Ramos (cell line): Measurements from ENCODE around the gene BGN.

Experiments used
- in situ Hi-C: fragments of 300-500 bp; cut with MboI; formaldehyde crosslinking; loops from one replicate; pipeline ENCODE4 v1.14.3; 2022; ENCODE audit warnings: low sequenced_read_pairs; ENCODE audit not compliant: unreplicated experiment

Gene BGN

DNA sequence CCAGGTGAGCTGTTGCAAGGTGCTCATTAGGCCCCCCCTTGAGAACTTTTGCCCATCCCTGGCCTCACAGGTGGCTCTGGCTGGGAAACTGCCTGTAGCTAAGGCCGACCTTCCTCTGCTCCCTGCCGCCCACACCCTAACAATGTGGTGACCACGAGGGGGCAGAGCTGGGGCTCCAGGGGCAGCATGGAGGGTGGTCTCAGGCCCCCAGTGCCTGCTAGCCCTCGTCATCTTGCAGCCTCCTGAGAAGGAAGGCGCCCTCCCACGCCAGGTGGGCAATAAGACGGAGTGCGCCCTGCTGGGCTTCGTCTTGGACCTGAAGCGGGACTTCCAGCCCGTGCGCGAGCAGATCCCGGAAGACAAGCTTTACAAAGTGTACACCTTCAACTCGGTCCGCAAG, 55.0 kb downstream of the BGN start:
- in situ Hi-C loops: no loop called here

DNA sequence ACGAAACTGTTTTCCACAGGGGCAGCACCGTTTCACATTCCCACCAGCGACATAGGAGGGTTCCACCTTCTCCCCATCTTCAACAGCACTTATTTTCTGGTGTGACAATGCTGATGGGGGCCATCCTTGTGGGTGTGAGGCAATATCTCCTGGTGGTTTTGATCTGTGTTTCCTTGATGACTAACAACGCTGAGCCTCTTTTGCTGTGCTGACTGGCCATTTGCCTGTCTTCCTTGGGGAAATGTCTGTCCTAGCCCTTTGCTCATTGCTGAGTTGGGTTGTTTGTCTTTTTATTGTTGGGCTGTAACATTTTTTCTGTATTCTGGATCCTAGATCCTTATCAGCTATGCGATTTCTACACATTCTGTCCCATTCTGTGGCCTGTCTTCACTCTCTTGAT, 56.4 kb downstream of the BGN start:
- in situ Hi-C loops: no loop called here

DNA sequence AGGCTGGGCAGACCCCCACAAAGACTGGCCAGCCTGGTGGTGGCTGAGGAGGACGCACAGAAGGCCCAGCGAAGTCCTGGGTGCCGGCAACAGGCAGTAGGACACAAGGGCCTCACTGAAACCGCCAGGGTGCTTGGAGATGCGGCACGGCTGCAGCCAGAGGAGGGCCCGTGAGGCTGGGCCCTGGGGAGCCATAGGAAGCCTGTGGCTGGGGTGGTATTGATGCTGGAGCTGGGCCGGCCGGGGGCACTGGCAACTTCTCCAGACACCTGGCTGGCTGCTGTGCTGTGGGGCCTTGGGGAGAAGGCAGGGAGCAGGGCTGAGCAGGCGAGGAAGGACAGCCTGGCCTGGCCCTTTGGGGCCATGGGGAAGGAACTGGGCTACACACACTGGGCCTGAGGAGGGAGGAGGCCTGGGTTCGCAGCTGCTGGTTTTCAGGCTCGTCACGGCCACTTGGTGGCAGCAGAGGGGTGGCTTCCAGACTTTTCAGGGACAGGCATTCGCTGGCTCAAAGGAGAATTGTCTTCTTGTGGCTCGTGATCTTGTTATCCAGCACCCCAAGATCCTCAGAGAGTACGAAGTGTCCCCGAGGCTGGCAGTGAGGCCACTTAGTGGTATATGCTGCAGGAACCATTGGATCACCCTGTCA, 59.9 kb downstream of the BGN start:
- in situ Hi-C loops: no loop called here

DNA sequence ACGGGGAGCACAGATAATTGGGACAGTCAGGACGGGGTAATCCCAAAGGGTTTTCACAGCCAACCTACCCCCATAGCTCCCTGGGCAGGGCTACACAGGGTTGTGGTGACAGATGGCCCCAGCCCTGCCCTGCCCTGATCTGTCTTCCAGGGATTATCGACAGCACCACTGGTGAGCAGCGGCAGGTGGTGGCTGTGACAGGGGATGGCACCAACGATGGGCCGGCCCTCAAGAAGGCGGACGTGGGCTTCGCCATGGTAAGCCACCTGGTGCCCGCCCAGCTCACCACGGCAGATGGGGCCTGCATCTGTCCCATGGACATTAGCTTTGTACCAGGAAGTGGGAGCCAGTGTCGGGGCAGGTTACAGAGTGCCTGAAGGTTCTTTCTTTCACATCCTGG, 62.0 kb downstream of the BGN start:
- in situ Hi-C loops: no loop called here

DNA sequence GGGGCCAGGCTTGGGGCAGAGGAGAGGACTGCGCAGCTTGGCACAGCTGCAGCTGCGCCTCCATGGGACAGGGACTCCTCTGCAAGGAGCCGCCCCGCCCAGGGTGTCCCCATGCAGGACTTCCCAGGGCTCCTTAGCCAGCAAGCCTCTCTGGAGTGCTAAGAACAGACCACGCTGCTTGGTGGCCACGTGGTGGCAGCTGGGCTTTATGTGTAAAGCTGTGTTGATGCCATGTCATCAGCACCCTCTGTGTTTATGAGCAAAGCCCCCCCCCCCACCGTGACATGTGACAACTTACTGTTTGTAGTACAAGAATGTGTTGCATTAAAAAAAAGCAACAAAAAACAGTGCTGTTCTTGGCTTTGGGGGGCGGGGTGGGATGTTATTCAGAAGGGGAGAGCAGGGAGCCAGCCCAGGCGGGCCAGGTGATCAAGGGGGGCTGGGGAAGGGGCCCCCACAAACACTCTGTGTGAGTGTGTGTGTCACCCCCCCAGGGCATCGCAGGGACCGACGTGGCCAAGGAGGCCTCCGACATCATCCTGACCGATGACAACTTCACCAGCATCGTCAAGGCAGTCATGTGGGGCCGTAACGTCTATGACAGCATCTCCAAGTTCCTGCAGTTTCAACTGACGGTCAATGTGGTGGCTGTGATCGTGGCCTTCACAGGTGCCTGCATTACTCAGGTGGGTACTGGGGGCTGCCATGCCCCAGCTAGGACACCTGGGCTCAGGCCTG, 63.0 kb downstream of the BGN start:
- in situ Hi-C loops: no loop called here
